NB4 (cell line): ENCODE results near the gene FAM47A.

Source experiments
- MYC ChIP-seq: IDR thresholded peaks from 2 replicates; pipeline ENCODE4 v1.6.1; 2011; ENCODE audit warnings: low read depth, low read length
- POLR2A ChIP-seq: IDR thresholded peaks from 2 replicates; pipeline ENCODE4 v1.6.1; 2011; ENCODE audit warnings: mild to moderate bottlenecking; ENCODE audit not compliant: insufficient read length; ENCODE audit errors: extremely low read depth
- TF ChIP-seq, protein P1 (sequence below): IDR thresholded peaks from one replicate; pipeline ENCODE4 v1.5.1; 2012; ENCODE audit warnings: low read depth, low read length
- TF ChIP-seq, protein P2 (sequence below): IDR thresholded peaks from 2 replicates; pipeline ENCODE4 v1.6.1; 2011; ENCODE audit warnings: low read depth, low read length

DNA sequence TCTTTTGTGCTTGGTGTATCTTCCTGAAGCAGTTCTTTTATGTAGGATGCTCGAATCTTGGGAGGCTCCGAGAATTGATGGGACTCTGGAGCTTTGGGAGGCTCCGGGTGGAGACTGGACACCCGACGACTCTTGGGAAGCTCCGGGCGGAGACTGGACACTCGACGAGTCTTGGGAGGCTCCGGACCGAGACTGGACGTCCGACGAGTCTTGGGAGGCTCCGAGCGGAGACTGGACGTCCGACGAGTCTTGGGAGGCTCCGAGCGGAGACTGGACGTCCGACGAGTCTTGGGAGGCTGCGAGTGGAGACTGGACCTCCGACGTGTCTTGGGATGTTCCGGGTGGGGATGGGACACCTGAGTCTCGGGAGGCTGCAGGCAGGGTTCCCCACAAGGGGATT is 1.6 kb downstream of the FAM47A start:
- TF ChIP-seq, protein P1, sequence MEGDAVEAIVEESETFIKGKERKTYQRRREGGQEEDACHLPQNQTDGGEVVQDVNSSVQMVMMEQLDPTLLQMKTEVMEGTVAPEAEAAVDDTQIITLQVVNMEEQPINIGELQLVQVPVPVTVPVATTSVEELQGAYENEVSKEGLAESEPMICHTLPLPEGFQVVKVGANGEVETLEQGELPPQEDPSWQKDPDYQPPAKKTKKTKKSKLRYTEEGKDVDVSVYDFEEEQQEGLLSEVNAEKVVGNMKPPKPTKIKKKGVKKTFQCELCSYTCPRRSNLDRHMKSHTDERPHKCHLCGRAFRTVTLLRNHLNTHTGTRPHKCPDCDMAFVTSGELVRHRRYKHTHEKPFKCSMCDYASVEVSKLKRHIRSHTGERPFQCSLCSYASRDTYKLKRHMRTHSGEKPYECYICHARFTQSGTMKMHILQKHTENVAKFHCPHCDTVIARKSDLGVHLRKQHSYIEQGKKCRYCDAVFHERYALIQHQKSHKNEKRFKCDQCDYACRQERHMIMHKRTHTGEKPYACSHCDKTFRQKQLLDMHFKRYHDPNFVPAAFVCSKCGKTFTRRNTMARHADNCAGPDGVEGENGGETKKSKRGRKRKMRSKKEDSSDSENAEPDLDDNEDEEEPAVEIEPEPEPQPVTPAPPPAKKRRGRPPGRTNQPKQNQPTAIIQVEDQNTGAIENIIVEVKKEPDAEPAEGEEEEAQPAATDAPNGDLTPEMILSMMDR: no peak
- TF ChIP-seq, protein P2, sequence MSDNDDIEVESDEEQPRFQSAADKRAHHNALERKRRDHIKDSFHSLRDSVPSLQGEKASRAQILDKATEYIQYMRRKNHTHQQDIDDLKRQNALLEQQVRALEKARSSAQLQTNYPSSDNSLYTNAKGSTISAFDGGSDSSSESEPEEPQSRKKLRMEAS: no peak
- no peak for TF ChIP-seq POLR2A
- TF ChIP-seq MYC: no peak
